Kidney (tissue), 14 donors: ENCODE measurements around the gene PHF21B. TPM values are rescaled to one million over a fixed set of nuclear protein-coding genes. Genes with fewer than 3 reads are reported as not detected.

ENCODE experiments used
- DNase-seq, 5 donors: peaks; one replicate each; pipeline ENCODE4 v3.0.0-alpha.2; 2013 to 2020
- FAIRE-seq: peaks from 2 replicates; lab custom pipeline; 2012; peaks lifted over from hg19 to GRCh38; lab: Jason Lieb, UNC
- H3K27ac ChIP-seq, 2 donors: one replicate each; pipeline ENCODE4 v1.7.0; 2013; ENCODE audit warnings: low read depth in 2 of 2, low read length in 2 of 2, inconsistent platforms in 1 of 2
- H3K27me3 ChIP-seq: one replicate; pipeline ENCODE4 v1.7.1; 2013; ENCODE audit warnings: low read length, inconsistent platforms; ENCODE audit not compliant: control insufficient read depth, insufficient read depth
- H3K36me3 ChIP-seq, 3 donors: one replicate each; pipeline versions ENCODE4 v1.7.0 to v1.7.1; 2013; ENCODE audit warnings: low read length in 3 of 3, control low read depth in 1 of 3, inconsistent platforms in 1 of 3; ENCODE audit not compliant: insufficient read depth in 3 of 3, control insufficient read depth in 2 of 3
- H3K4me1 ChIP-seq, 3 donors: one replicate each; pipeline versions ENCODE4 v1.7.0 to v1.7.1; 2013; ENCODE audit warnings: low read length in 3 of 3, inconsistent platforms in 1 of 3, low read depth in 1 of 3; ENCODE audit not compliant: control insufficient read depth in 2 of 3, insufficient read depth in 2 of 3
- H3K4me3 ChIP-seq, 3 donors: one replicate each; pipeline versions ENCODE4 v1.7.0 to v1.8.1; 2013; ENCODE audit warnings: low read length in 3 of 3, control low read depth in 1 of 3, inconsistent platforms in 1 of 3
- H3K9ac ChIP-seq, 3 donors: one replicate each; pipeline versions ENCODE4 v1.7.0 to v1.7.1; 2013; ENCODE audit warnings: low read length in 3 of 3, control low read depth in 1 of 3, inconsistent platforms in 1 of 3
- H3K9me3 ChIP-seq, 3 donors: one replicate each; pipeline versions ENCODE4 v1.7.0 to v1.7.1; 2013; ENCODE audit warnings: low read length in 3 of 3, control low read depth in 1 of 3, inconsistent platforms in 1 of 3; ENCODE audit not compliant: control insufficient read depth in 2 of 3, insufficient read depth in 1 of 3
- CTCF ChIP-seq: IDR thresholded peaks from 3 replicates; pipeline ENCODE4 v1.5.1; 2012; ENCODE audit warnings: mild to moderate bottlenecking, moderate library complexity, borderline replicate concordance; ENCODE audit not compliant: insufficient read depth; ENCODE audit errors: extremely low read depth
- intact Hi-C: fragments of 100-400 bp; cut with DNase I; formaldehyde crosslinking; loops from one replicate; pipeline ENCODE4 v1.11.1; 2022
- polyA plus RNA-seq: library from polyadenylated mRNA; stranded (reverse); fragments of 350-450 nt; fragmentation: Illumina TruSeq; extraction: RNeasy Lipid Tissue Mini Kit (QIAGEN cat#74804); gene quantifications from one replicate; pipeline ENCODE4 v1.2.3, GENCODE V29; 2014; ENCODE audit warnings: low read depth, low replicate concordance; ENCODE audit not compliant: insufficient read depth
- total RNA-seq: library from RNA; stranded (reverse); fragmentation: NEBNext Ultra II Directional; extraction: Animal tissue kit (Norgen Biotek cat#: 25700); gene quantifications from one replicate; pipeline ENCODE4 v1.2.1, GENCODE V29; 2021
- donor health status: control.
- donor health status: control.
- donor health status: control.
- donor health status: control.
- donor health status: control.
- donor health status: DM: yes; HTN: yes; CAD: no.
- donor health status: Normal renal cell carcinoma (clear cell type).

PHF21B gene
- total and polyA plus RNA-seq, 2 donors from 2014 or later = 1.1 to 2.8 TPM

GRCh38 chr22:44994399-44995104 is 15.3 kb downstream of the PHF21B start:
- FAIRE-seq = no peak
- H3K27me3 ChIP-seq = no peaks in the 10 kb centered on the region
- no peaks in the 10 kb centered on the region for H3K9me3 ChIP-seq
- no peak for TF ChIP-seq CTCF
- intact Hi-C loops = no loop called here
- H3K9ac ChIP-seq = no peak overlapping the region
- H3K4me1 ChIP-seq = no peaks in the 10 kb centered on the region
- peak in 1 of 5 donors; percentile 75 for DNase-seq
- no peaks in the 10 kb centered on the region for H3K36me3 ChIP-seq
- no peak overlapping the region for H3K27ac ChIP-seq
- H3K4me3 ChIP-seq = no peak overlapping the region

- H3K27ac ChIP-seq = no peak overlapping the region
- H3K4me3 ChIP-seq = no peak overlapping the region
- DNase-seq (no peak), FAIRE-seq (no peak)
- TF ChIP-seq CTCF = no peak
- no peaks in the 10 kb centered on the region for H3K27me3 ChIP-seq
- no peaks in the 10 kb centered on the region for H3K9me3 ChIP-seq
- H3K4me1 ChIP-seq = no peaks in the 10 kb centered on the region
- H3K36me3 ChIP-seq = no peaks in the 10 kb centered on the region
- intact Hi-C loops = no loop called here
- H3K9ac ChIP-seq = no peak overlapping the region
Measured at GRCh38 chr22:44992166-44992565, 17.6 kb downstream of the PHF21B start.

- FAIRE-seq (no peak), DNase-seq (no peak)
- Histone ChIP-seq H3K36me3 (no peaks in the 10 kb centered on the region), H3K9me3 (no peaks in the 10 kb centered on the region), H3K4me1 (no peaks in the 10 kb centered on the region), H3K27me3 (no peaks in the 10 kb centered on the region), H3K9ac (no peak overlapping the region), H3K4me3 (no peak overlapping the region), H3K27ac (no peak overlapping the region)
- intact Hi-C loops = no loop called here
- TF ChIP-seq CTCF = no peak
Measured at GRCh38 chr22:44991218-44991617, 18.6 kb downstream of the PHF21B start.
